CD4-positive, alpha-beta T cell (primary cell): Measurements from ENCODE around the gene ZNF593. TPM values are rescaled to one million over a fixed set of nuclear protein-coding genes. Genes with fewer than 3 reads are reported as not detected.

Experiments
- ATAC-seq: fragments of 200-7000 bp; cut with Tn5 transposase; one replicate; pipeline ENCODE4 v1.10.0; 2022; ENCODE audit warnings: mild to moderate bottlenecking; ENCODE audit not compliant: poor library complexity
- CTCF ChIA-PET: fragments of 350-600 bp; sonication (Branson Sonifier 250); formaldehyde crosslinking; loops from one replicate; lab custom pipeline; 2021; ENCODE audit warnings: antibody characterized with exemption, inconsistent platforms; lab: Charles Lee
- POLR2A ChIA-PET: fragments of 350-600 bp; sonication (Branson Sonifier 250); formaldehyde crosslinking; loops from one replicate; lab custom pipeline; 2021; ENCODE audit warnings: antibody characterized with exemption, inconsistent platforms; lab: Charles Lee
- DNase-seq, 14 experiments: peaks; one replicate each; pipeline ENCODE4 v3.0.0-alpha.2; 2013 to 2020; ENCODE audit warnings: mixed read lengths in 2 of 14
- H3K27ac ChIP-seq, 2 donors: one replicate each; pipeline versions ENCODE4 v1.5.1 to v1.7.0; 2013; ENCODE audit warnings: low read length in 2 of 2, low read depth in 1 of 2, mild to moderate bottlenecking in 1 of 2
- H3K27me3 ChIP-seq, 2 experiments: 1 replicate in 1 of 2; 2 replicates in 1 of 2; pipeline versions ENCODE4 v1.6.1 to v1.7.0; 2013; ENCODE audit warnings: low read length in 2 of 2, control low read depth in 1 of 2, mild to moderate bottlenecking in 1 of 2, moderate library complexity in 1 of 2; ENCODE audit not compliant: insufficient read depth in 2 of 2, control insufficient read depth in 1 of 2
- H3K36me3 ChIP-seq: one replicate; pipeline ENCODE4 v1.6.1; 2013; ENCODE audit warnings: low read length, control low read depth; ENCODE audit not compliant: insufficient read depth
- H3K4me1 ChIP-seq: one replicate; pipeline ENCODE4 v1.6.1; 2013; ENCODE audit warnings: low read length, control low read depth; ENCODE audit not compliant: insufficient read depth
- H3K4me3 ChIP-seq: one replicate; pipeline ENCODE4 v1.5.1; 2013; ENCODE audit warnings: mild to moderate bottlenecking, low read length, moderate library complexity
- H3K9me3 ChIP-seq, 2 experiments: 1 replicate in 1 of 2; 2 replicates in 1 of 2; pipeline versions ENCODE4 v1.6.1 to v1.7.0; 2013; ENCODE audit warnings: low read length in 2 of 2, mild to moderate bottlenecking in 2 of 2, control low read depth in 1 of 2, moderate library complexity in 1 of 2; ENCODE audit not compliant: control insufficient read depth in 1 of 2, insufficient read depth in 1 of 2
- H3K27ac Mint-ChIP-seq: one replicate; pipeline ENCODE4 v1.8.0; 2020; ENCODE audit warnings: mixed read lengths
- H3K27me3 Mint-ChIP-seq: one replicate; pipeline ENCODE4 v1.8.0; 2021; ENCODE audit warnings: mixed read lengths
- H3K36me3 Mint-ChIP-seq: one replicate; pipeline ENCODE4 v1.8.0; 2021; ENCODE audit warnings: low read depth, mixed read lengths
- H3K4me1 Mint-ChIP-seq: one replicate; pipeline ENCODE4 v1.8.0; 2021; ENCODE audit warnings: low read depth, mixed read lengths
- H3K4me3 Mint-ChIP-seq: one replicate; pipeline ENCODE4 v1.8.0; 2020; ENCODE audit warnings: mild to moderate bottlenecking, mixed read lengths
- H3K9me3 Mint-ChIP-seq: one replicate; pipeline ENCODE4 v1.8.0; 2020; ENCODE audit warnings: mixed read lengths
- CTCF ChIP-seq: fragments of 200-600 bp; IDR thresholded peaks from one replicate; pipeline ENCODE4 v1.8.0; 2022; ENCODE audit warnings: antibody characterized with exemption, mild to moderate bottlenecking
- intact Hi-C, 2 experiments: fragments of 100-400 bp; cut with DNase I in 1 of 2; cut with micrococcal nuclease in 1 of 2; formaldehyde crosslinking; loops; one replicate each; pipeline versions ENCODE4 v1.15.1 to v1.9.0; 2023 to 2025; cut with DNase I, micrococcal nuclease
- total RNA-seq, 174 experiments: library from RNA in 2 of 174; stranded (reverse) in 2 of 174; gene quantifications; one replicate each; pipeline ENCODE4 v1.2.3 and lab custom pipeline; 2021 to 2026

Gene ZNF593
- total RNA-seq, 2 experiments from 2014 or later = 5.0 to 6.6 TPM

GRCh38 chr1:26218906-26219494 lies 49.3 kb downstream of the ZNF593 start:
- no peak overlapping the region for H3K4me3 Mint-ChIP-seq
- no peaks in the 10 kb centered on the region for H3K36me3 Mint-ChIP-seq
- no peak overlapping the region for H3K4me3 ChIP-seq
- ChIA-PET CTCF (no interaction called here), POLR2A (no interaction called here)
- ATAC-seq = no peak
- no peaks in the 10 kb centered on the region for H3K9me3 ChIP-seq
- no peaks in the 10 kb centered on the region for H3K27me3 ChIP-seq
- H3K36me3 ChIP-seq = no peaks in the 10 kb centered on the region
- no peak overlapping the region for H3K27ac ChIP-seq
- no peaks in the 10 kb centered on the region for H3K4me1 ChIP-seq
- H3K27ac Mint-ChIP-seq = no peak overlapping the region
- TF ChIP-seq CTCF = no peak
- intact Hi-C loops = no loop called here
- no peaks in the 10 kb centered on the region for H3K4me1 Mint-ChIP-seq
- DNase-seq = no peak
- H3K27me3 Mint-ChIP-seq = peaks cover 8% of the 10 kb centered on the region
- H3K9me3 Mint-ChIP-seq = no peaks in the 10 kb centered on the region

Other genes with a start within 250 kb of the ZNF593 start
- gene PAFAH2, start 171.8 kb upstream of the ZNF593 start, total RNA-seq = 1 to 10 TPM; 7.9 to 8.1 TPM
- gene EXTL1, start 148.1 kb upstream of the ZNF593 start, total RNA-seq = not detected
- not detected for gene SLC30A2, start 123.8 kb upstream of the ZNF593 start, total RNA-seq
- not detected for gene TRIM63, start 102.3 kb upstream of the ZNF593 start, total RNA-seq
- 1 to 10 TPM; 9.5 to 9.9 TPM for gene PDIK1L, start 58.1 kb upstream of the ZNF593 start, total RNA-seq
- gene FAM110D, start 10.8 kb upstream of the ZNF593 start, total RNA-seq = not detected
- gene C1orf232, start 945 bp upstream of the ZNF593 start, total RNA-seq = not detected
- gene ZNF593OS, start 1.9 kb downstream of the ZNF593 start, total RNA-seq = not detected
- 1 to 10 TPM; 2.3 to 3.6 TPM for gene CNKSR1, start 7.6 kb downstream of the ZNF593 start, total RNA-seq
- gene CATSPER4, start 20.7 kb downstream of the ZNF593 start, total RNA-seq = not detected
- 1 to 10 TPM; 7.6 to 8.4 TPM for gene CEP85, start 64.3 kb downstream of the ZNF593 start, total RNA-seq
- gene SH3BGRL3, start 110.2 kb downstream of the ZNF593 start, total RNA-seq = 100 to 1,000 TPM; 178 to 193 TPM
- 10 to 100 TPM; 39.3 to 42.3 TPM for gene UBXN11, start 136.7 kb downstream of the ZNF593 start, total RNA-seq
- gene CD52, start 148.1 kb downstream of the ZNF593 start, total RNA-seq = 100 to 1,000 TPM; 582 to 608 TPM
- gene CRYBG2, start 184.2 kb downstream of the ZNF593 start, total RNA-seq = 1 to 10 TPM; 1.3 to 1.4 TPM
- under 1 TPM in 1 of 2 experiments, not detected in 1; 0.41 TPM for gene ZNF683, start 202.8 kb downstream of the ZNF593 start, total RNA-seq
- gene LIN28A, start 240.9 kb downstream of the ZNF593 start, total RNA-seq = not detected